Astrocyte (in vitro differentiated cells and primary cell): ENCODE data around the gene C17orf107. TPM values are rescaled to one million over a fixed set of nuclear protein-coding genes. Genes with fewer than 3 reads are reported as not detected.

Source experiments
- DNase-seq: peaks from one replicate; pipeline ENCODE4 v3.0.0-alpha.2; 2010; ENCODE audit warnings: low read depth
- FAIRE-seq: peaks from 2 replicates; lab custom pipeline; 2011; peaks lifted over from hg19 to GRCh38; lab: Jason Lieb, UNC
- H2AFZ ChIP-seq: 2 replicates; pipeline ENCODE4 v1.6.0; 2012; ENCODE audit warnings: low read depth, low read length, inconsistent platforms
- H3K27ac ChIP-seq: 2 replicates; pipeline ENCODE4 v1.5.1; 2011; ENCODE audit warnings: low read depth, low read length, inconsistent platforms
- H3K27me3 ChIP-seq: 2 replicates; pipeline ENCODE4 v1.6.0; 2011; ENCODE audit warnings: low read length, inconsistent platforms; ENCODE audit not compliant: insufficient read depth
- H3K36me3 ChIP-seq: 2 replicates; pipeline ENCODE4 v1.5.1; 2011; ENCODE audit warnings: low read length, inconsistent platforms; ENCODE audit not compliant: insufficient read depth
- H3K4me1 ChIP-seq: 2 replicates; pipeline ENCODE4 v1.5.1; 2011; ENCODE audit warnings: low read length, inconsistent platforms; ENCODE audit not compliant: insufficient read depth
- H3K4me2 ChIP-seq: 2 replicates; pipeline ENCODE4 v1.6.0; 2012; ENCODE audit warnings: low read length, inconsistent platforms
- H3K4me3 ChIP-seq: 2 replicates; pipeline ENCODE4 v1.5.1; 2011; ENCODE audit warnings: low read depth, mild to moderate bottlenecking, low read length, inconsistent platforms; ENCODE audit not compliant: insufficient read depth
- H3K79me2 ChIP-seq: 2 replicates; pipeline ENCODE4 v1.6.0; 2012; ENCODE audit warnings: mild to moderate bottlenecking, low read length, inconsistent platforms; ENCODE audit not compliant: insufficient read depth
- H3K9ac ChIP-seq: 2 replicates; pipeline ENCODE4 v1.6.0; 2012; ENCODE audit warnings: mild to moderate bottlenecking, low read length, inconsistent platforms
- H3K9me3 ChIP-seq: 2 replicates; pipeline ENCODE4 v1.5.1; 2012; ENCODE audit warnings: low read depth, mild to moderate bottlenecking, low read length, inconsistent platforms; ENCODE audit not compliant: insufficient read depth
- H4K20me1 ChIP-seq: 2 replicates; pipeline ENCODE4 v1.6.0; 2012; ENCODE audit warnings: low read length, inconsistent platforms; ENCODE audit not compliant: insufficient read depth
- H3K27ac Mint-ChIP-seq: one replicate; pipeline ENCODE4 v1.8.0; 2021; ENCODE audit warnings: mild to moderate bottlenecking, mixed read lengths; ENCODE audit not compliant: unreplicated experiment
- H3K27me3 Mint-ChIP-seq: one replicate; pipeline ENCODE4 v1.8.0; 2021; ENCODE audit warnings: low read depth, mixed read lengths; ENCODE audit not compliant: unreplicated experiment
- H3K36me3 Mint-ChIP-seq: one replicate; pipeline ENCODE4 v1.8.0; 2021; ENCODE audit warnings: low read depth, mixed read lengths; ENCODE audit not compliant: unreplicated experiment
- H3K4me1 Mint-ChIP-seq: one replicate; pipeline ENCODE4 v1.8.0; 2021; ENCODE audit warnings: low read depth, mixed read lengths; ENCODE audit not compliant: unreplicated experiment
- H3K4me3 Mint-ChIP-seq: one replicate; pipeline ENCODE4 v1.8.0; 2021; ENCODE audit warnings: mild to moderate bottlenecking, moderate library complexity, mixed read lengths; ENCODE audit not compliant: unreplicated experiment
- H3K9me3 Mint-ChIP-seq: one replicate; pipeline ENCODE4 v1.8.0; 2021; ENCODE audit warnings: mild to moderate bottlenecking, mixed read lengths; ENCODE audit not compliant: unreplicated experiment
- CTCF ChIP-seq: IDR thresholded peaks from 2 replicates; pipeline ENCODE4 v1.5.1; 2011; ENCODE audit warnings: low read depth, mild to moderate bottlenecking, inconsistent platforms, low read length, moderate library complexity; ENCODE audit not compliant: insufficient read depth
- EZH2 ChIP-seq: IDR thresholded peaks from 2 replicates; pipeline ENCODE4 v1.6.1; 2012; ENCODE audit warnings: mild to moderate bottlenecking, low read length, inconsistent platforms; ENCODE audit not compliant: insufficient read depth
- total RNA-seq: library from RNA; stranded (reverse); gene quantifications from 2 replicates; pipeline ENCODE4 v1.2.1, GENCODE V29; 2021

Gene C17orf107
- total RNA-seq, 1 donor from 2014 or later: 2.2 TPM

- H3K4me3 Mint-ChIP-seq: peak overlapping the region; percentile 34
- Histone ChIP-seq H3K9ac (peak overlapping the region; percentile 48), H3K4me1 (peaks cover 15% of the 10 kb centered on the region), H3K36me3 (no peaks in the 10 kb centered on the region), H3K4me2 (peak overlapping the region; percentile 28), H3K27me3 (no peaks in the 10 kb centered on the region), H2AFZ (no peak overlapping the region), H3K27ac (no peak overlapping the region), H3K79me2 (peaks cover 24% of the 10 kb centered on the region), H3K9me3 (no peaks in the 10 kb centered on the region), H3K4me3 (no peak overlapping the region), H4K20me1 (peaks cover 65% of the 10 kb centered on the region)
- H3K36me3 Mint-ChIP-seq: peaks cover 22% of the 10 kb centered on the region
- DNase-seq (no peak), FAIRE-seq (no peak)
- peaks cover 2% of the 10 kb centered on the region for H3K9me3 Mint-ChIP-seq
- H3K27me3 Mint-ChIP-seq: no peaks in the 10 kb centered on the region
- TF ChIP-seq EZH2 (no peak), CTCF (no peak)
- peaks cover 35% of the 10 kb centered on the region for H3K4me1 Mint-ChIP-seq
- H3K27ac Mint-ChIP-seq: no peak overlapping the region
These were observed 41.1 kb upstream of the C17orf107 start for GRCh38 chr17:4858068-4858881.

GRCh38 chr17:4858882-4859260 lies 40.5 kb upstream of the C17orf107 start:
- Histone ChIP-seq H4K20me1 (peaks cover 61% of the 10 kb centered on the region), H3K9ac (no peak overlapping the region), H3K27me3 (no peaks in the 10 kb centered on the region), H2AFZ (no peak overlapping the region), H3K36me3 (no peaks in the 10 kb centered on the region), H3K4me1 (peaks cover 15% of the 10 kb centered on the region), H3K79me2 (peaks cover 21% of the 10 kb centered on the region), H3K27ac (no peak overlapping the region), H3K9me3 (no peaks in the 10 kb centered on the region), H3K4me3 (no peak overlapping the region), H3K4me2 (peak overlapping the region; percentile 21)
- TF ChIP-seq EZH2: no peak
- no peak for TF ChIP-seq CTCF
- peaks cover 22% of the 10 kb centered on the region for H3K36me3 Mint-ChIP-seq
- peak; percentile 46 for DNase-seq
- H3K4me3 Mint-ChIP-seq: no peak overlapping the region
- H3K27me3 Mint-ChIP-seq: no peaks in the 10 kb centered on the region
- peak overlapping the region; percentile 77 for H3K27ac Mint-ChIP-seq
- peaks cover 31% of the 10 kb centered on the region for H3K4me1 Mint-ChIP-seq
- FAIRE-seq: no peak
- H3K9me3 Mint-ChIP-seq: peaks cover 2% of the 10 kb centered on the region
